BJ (cell line): ENCODE data around the gene SLC27A5. TPM values are rescaled to one million over a fixed set of nuclear protein-coding genes. Genes with fewer than 3 reads are reported as not detected.
"Not testable (repeated sequence)": the region's sequence is repeated elsewhere in the genome, so short reads cannot be mapped to it uniquely, and the experiment has no call there.

ENCODE experiments used
- CTCF ChIA-PET: fragments of 350-600 bp; formaldehyde crosslinking; extraction: SDS; loops from one replicate; lab custom pipeline; 2021; ENCODE audit warnings: antibody characterized with exemption, inconsistent platforms; lab: Yijun Ruan, JAX
- POLR2A ChIA-PET: fragments of 300-600 bp; sonication (Branson Sonifier 250); formaldehyde crosslinking; extraction: SDS; loops from one replicate; lab custom pipeline; 2021; ENCODE audit warnings: antibody characterized with exemption; lab: Charles Lee
- DNase-seq: peaks from one replicate; pipeline ENCODE4 v3.0.0-alpha.2; 2011; ENCODE audit warnings: low read depth
- H3K27me3 ChIP-seq: 2 replicates; pipeline ENCODE4 v1.6.0; 2011; ENCODE audit warnings: low read length; ENCODE audit not compliant: control insufficient read depth, insufficient read depth
- H3K36me3 ChIP-seq: 2 replicates; pipeline ENCODE4 v1.5.1; 2011; ENCODE audit warnings: low read length; ENCODE audit not compliant: control insufficient read depth, insufficient read depth
- H3K4me3 ChIP-seq: 2 replicates; pipeline ENCODE4 v1.5.1; 2011; ENCODE audit warnings: low read depth, mild to moderate bottlenecking, control low read depth, low read length
- polyA plus RNA-seq: library from polyadenylated mRNA; depleted of rRNA; stranded (reverse); fragments of >200 nt; gene quantifications from 2 replicates; pipeline ENCODE4 v1.2.3, GENCODE V29; 2011
- TF ChIP-seq, protein P1 (sequence below): IDR thresholded peaks from 2 replicates; pipeline ENCODE4 v1.5.1; 2011; ENCODE audit warnings: low read depth, mild to moderate bottlenecking, control low read depth, inconsistent platforms, low read length, moderate library complexity; ENCODE audit not compliant: insufficient read depth

The SLC27A5 gene
- polyA plus RNA-seq, 1 experiment, result 13.1 TPM

GRCh38 chr19:58545286-58546018 lies 33.7 kb upstream of the SLC27A5 start:
- TF ChIP-seq, protein P1, sequence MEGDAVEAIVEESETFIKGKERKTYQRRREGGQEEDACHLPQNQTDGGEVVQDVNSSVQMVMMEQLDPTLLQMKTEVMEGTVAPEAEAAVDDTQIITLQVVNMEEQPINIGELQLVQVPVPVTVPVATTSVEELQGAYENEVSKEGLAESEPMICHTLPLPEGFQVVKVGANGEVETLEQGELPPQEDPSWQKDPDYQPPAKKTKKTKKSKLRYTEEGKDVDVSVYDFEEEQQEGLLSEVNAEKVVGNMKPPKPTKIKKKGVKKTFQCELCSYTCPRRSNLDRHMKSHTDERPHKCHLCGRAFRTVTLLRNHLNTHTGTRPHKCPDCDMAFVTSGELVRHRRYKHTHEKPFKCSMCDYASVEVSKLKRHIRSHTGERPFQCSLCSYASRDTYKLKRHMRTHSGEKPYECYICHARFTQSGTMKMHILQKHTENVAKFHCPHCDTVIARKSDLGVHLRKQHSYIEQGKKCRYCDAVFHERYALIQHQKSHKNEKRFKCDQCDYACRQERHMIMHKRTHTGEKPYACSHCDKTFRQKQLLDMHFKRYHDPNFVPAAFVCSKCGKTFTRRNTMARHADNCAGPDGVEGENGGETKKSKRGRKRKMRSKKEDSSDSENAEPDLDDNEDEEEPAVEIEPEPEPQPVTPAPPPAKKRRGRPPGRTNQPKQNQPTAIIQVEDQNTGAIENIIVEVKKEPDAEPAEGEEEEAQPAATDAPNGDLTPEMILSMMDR, result no peak
- DNase-seq, result no peak
- Histone ChIP-seq H3K27me3 (peaks cover 1% of the 10 kb centered on the region), H3K4me3 (peak overlapping the region; percentile 96), H3K36me3 (peaks cover 35% of the 10 kb centered on the region)
- POLR2A ChIA-PET, result interaction anchor here (0.9 to 1.4 kb wide), 2 partner anchors 9 to 14 kb away, joined by 3 to 8 read pairs; partner anchors contain the start of gene CHMP2A
- CTCF ChIA-PET, result interaction anchor here (3.3 kb wide), 1 partner anchor 26 kb away, joined by 19 read pairs; the partner anchor contains the start of gene ZBTB45

- peak overlapping the region; percentile 96 for H3K4me3 ChIP-seq
- no peak for DNase-seq
- ChIA-PET POLR2A (interaction anchor here (0.9 to 1.4 kb wide), 4 partner anchors 9 to 25 kb away, joined by 3 to 10 read pairs (median 8); partner anchors contain the start of genes CHMP2A and ZBTB45), CTCF (interaction anchor here (3.3 kb wide), 1 partner anchor 25 kb away, joined by 19 read pairs; the partner anchor contains the start of gene ZBTB45)
- TF ChIP-seq, protein P1, result no peak
- H3K27me3 ChIP-seq, result peaks cover 4% of the 10 kb centered on the region
- peaks cover 28% of the 10 kb centered on the region for H3K36me3 ChIP-seq
Observed at GRCh38 chr19:58544591-58545285, 32.9 kb upstream of the SLC27A5 start.

- ChIA-PET CTCF (interaction anchor here (1.0 to 3.3 kb wide), 2 partner anchors 24 to 30 kb away, joined by 6 to 19 read pairs; partner anchors contain the start of gene ZBTB45), POLR2A (interaction anchor here (1.2 to 1.4 kb wide), 3 partner anchors 10 to 24 kb away, joined by 8 to 10 read pairs (median 8); partner anchors contain the start of genes CHMP2A and ZBTB45)
- peak within 1 kb of the TSS; percentile 96 for H3K4me3 ChIP-seq
- H3K36me3 ChIP-seq, result peaks cover 21% of the 10 kb centered on the region
- DNase-seq, result peak; percentile 97
- peaks cover 10% of the 10 kb centered on the region for H3K27me3 ChIP-seq
- TF ChIP-seq, protein P1, result no peak
Observed at GRCh38 chr19:58543826-58544590, 32.2 kb upstream of the SLC27A5 start, which contains the start of gene TRIM28. Gene TRIM28, plus strand, starts transcription at chr19:58544064. Its CDS starts 694 bp downstream, at chr19:58544758.

DNA sequence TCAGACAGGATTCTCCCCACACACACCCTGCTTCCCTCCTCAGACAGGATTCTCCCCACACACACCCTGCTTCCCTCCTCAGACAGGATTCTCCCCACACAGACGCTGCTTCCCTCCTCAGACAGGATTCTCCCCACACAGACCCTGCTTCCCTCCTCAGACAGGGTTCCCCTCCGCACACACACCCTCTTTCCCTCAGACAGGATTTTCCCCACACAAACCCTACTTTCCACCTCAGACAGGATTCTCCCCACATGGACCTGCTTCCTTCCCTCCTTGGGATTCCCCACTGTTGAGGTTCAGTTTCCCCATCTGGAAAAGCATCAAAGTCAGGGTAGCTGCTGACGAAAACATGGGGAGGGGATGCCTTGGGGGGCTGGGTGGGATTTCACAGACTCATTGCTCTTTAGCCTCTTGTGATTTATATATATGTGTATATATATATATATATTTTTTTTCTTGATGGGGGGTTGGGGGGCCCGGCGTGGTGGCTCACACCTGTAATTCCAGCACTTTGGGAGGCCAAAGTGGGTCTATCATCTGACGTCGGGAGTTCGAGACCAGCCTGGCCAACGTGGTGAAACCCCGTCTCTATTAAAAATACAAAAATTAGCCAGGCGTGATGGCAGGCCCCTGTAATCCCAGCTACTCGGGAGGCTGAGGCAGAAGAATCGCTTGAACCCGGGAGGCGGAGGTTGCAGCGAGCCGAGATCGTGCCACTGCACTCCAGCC lies 31.0 kb upstream of the SLC27A5 start:
- not testable (repeated sequence) for DNase-seq, H3K4me3 ChIP-seq, H3K36me3 ChIP-seq
- ChIA-PET CTCF (interaction anchor here (1.0 to 3.3 kb wide), 2 partner anchors 23 to 29 kb away, joined by 6 to 19 read pairs; partner anchors contain the start of gene ZBTB45), POLR2A (interaction anchor here (0.6 kb wide), 1 partner anchor 12 kb away, joined by 7 read pairs; the partner anchor contains the start of gene CHMP2A)
- H3K27me3 ChIP-seq, result peaks cover 15% of the 10 kb centered on the region

- H3K36me3 ChIP-seq, CTCF ChIA-PET, H3K4me3 ChIP-seq, DNase-seq, POLR2A ChIA-PET: not testable (repeated sequence)
- peaks cover 24% of the 10 kb centered on the region for H3K27me3 ChIP-seq
Observed at GRCh38 chr19:58539169-58539559, 27.4 kb upstream of the SLC27A5 start.
